Thyroid gland (tissue), 4 donors: ENCODE data around the gene TMEM131. TPM values are rescaled to one million over a fixed set of nuclear protein-coding genes. Genes with fewer than 3 reads are reported as not detected.

Experiments used
- DNase-seq, 2 donors: peaks; one replicate each; pipeline ENCODE4 v3.0.0-alpha.2; 2019
- H3K27ac ChIP-seq, 3 donors: fragments of 200-600 bp; sonication (generic); 1 replicate in 2 of 3; 2 replicates in 1 of 3; pipeline ENCODE4 v1.5.1; 2016 to 2019; ENCODE audit warnings: mild to moderate bottlenecking in 1 of 3, moderate library complexity in 1 of 3
- H3K27me3 ChIP-seq: fragments of 200-600 bp; sonication (generic); one replicate; pipeline ENCODE4 v1.5.1; 2019
- H3K36me3 ChIP-seq, 2 donors: fragments of 200-600 bp; sonication (generic); one replicate each; pipeline ENCODE4 v1.5.1; 2016 to 2019
- H3K4me1 ChIP-seq, 2 donors: fragments of 200-600 bp; sonication (generic); one replicate each; pipeline ENCODE4 v1.5.1; 2017 to 2019
- H3K4me3 ChIP-seq, 3 donors: fragments of 200-600 bp; sonication (generic); replicated peaks in 1 of 3; 1 replicate in 2 of 3; 2 replicates in 1 of 3; pipeline ENCODE4 v1.5.1; 2016; ENCODE audit warnings: mild to moderate bottlenecking in 1 of 3
- H3K9me3 ChIP-seq: fragments of 200-600 bp; sonication (generic); one replicate; pipeline ENCODE4 v1.5.1; 2017
- CTCF ChIP-seq, 6 experiments: fragments of 200-600 bp in 3 of 6; fragments of 450-650 bp in 3 of 6; sonication (generic) in 3 of 6; IDR thresholded peaks; one replicate each; pipeline ENCODE4 v1.5.1; 2016 to 2019; ENCODE audit warnings: antibody characterized with exemption in 6 of 6, mild to moderate bottlenecking in 2 of 6, inconsistent platforms in 1 of 6, moderate library complexity in 1 of 6
- POLR2A ChIP-seq, 2 donors: fragments of 450-650 bp; IDR thresholded peaks; one replicate each; pipeline ENCODE4 v1.6.1; 2017; ENCODE audit warnings: antibody characterized with exemption in 2 of 2, mild to moderate bottlenecking in 2 of 2, moderate library complexity in 1 of 2
- WGBS, 2 donors: methylation state at CpG; one replicate each; pipeline ENCODE4 v1.1.5; 2017; 5-methylcytosine and 5-hydroxymethylcytosine counted together
- intact Hi-C: fragments of 100-400 bp; cut with DNase I; formaldehyde crosslinking; loops from one replicate; pipeline ENCODE4 v1.15.1; 2023
- total RNA-seq, 4 donors: library from RNA; depleted of rRNA; stranded (reverse); fragments of >200 nt; gene quantifications; one replicate each; pipeline ENCODE4 v1.2.3, GENCODE V29; 2016

TMEM131 gene
- total RNA-seq, 4 donors from 2014 or later = 28.6 to 47.0 (median 35.2) TPM

- H3K4me1 ChIP-seq = peaks cover 5 to 18% of the 10 kb centered on the region in 2 donors
- TF ChIP-seq POLR2A (IDR thresholded peaks at IDR 0.05) = no peak
- TF ChIP-seq CTCF (IDR thresholded peaks at IDR 0.05) = no peak
- intact Hi-C loops = no loop called here
- no peaks in the 10 kb centered on the region for H3K27me3 ChIP-seq
- H3K9me3 ChIP-seq = no peaks in the 10 kb centered on the region
- 79 to 84% methylated on average over 3 of the region's 3 CpGs for WGBS, 2 donors
- no peak overlapping the region for H3K27ac ChIP-seq
- H3K36me3 ChIP-seq = peaks cover 6 to 10% of the 10 kb centered on the region in 2 donors
- DNase-seq = no peak
- H3K4me3 ChIP-seq = no peak overlapping the region
Observed at GRCh38 chr2:97769711-97770110, 226.0 kb downstream of the TMEM131 start.

DNA sequence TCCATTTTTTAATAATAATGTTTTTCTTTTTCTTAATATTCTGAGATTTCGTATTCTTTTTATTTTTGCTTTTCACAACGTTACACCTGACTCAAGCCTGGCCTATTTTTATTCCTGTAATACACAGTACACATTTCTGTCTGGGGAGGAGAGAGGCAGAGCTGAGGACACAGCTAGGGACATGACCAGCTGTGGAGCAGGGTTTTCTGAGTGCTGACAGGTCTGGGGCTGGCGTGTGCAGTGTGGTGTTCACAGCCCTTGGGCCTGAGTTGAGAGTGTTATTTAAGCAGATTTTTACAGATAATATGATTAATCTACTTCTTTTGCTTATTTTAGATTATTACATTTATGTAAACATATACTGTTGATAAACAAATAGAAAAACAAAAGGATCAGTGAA is 226.4 kb downstream of the TMEM131 start:
- Histone ChIP-seq H3K27me3 (no peaks in the 10 kb centered on the region), H3K36me3 (peaks cover 6 to 10% of the 10 kb centered on the region in 2 donors), H3K4me3 (no peak overlapping the region), H3K27ac (no peak overlapping the region), H3K4me1 (peaks cover 5 to 18% of the 10 kb centered on the region in 2 donors), H3K9me3 (no peaks in the 10 kb centered on the region)
- WGBS, 2 donors = 95 to 97% methylated on average over 3 of the region's 3 CpGs
- intact Hi-C loops = no loop called here
- no peak for DNase-seq
- TF ChIP-seq POLR2A (IDR thresholded peaks at IDR 0.05) = no peak
- TF ChIP-seq CTCF (IDR thresholded peaks at IDR 0.05) = no peak

DNA sequence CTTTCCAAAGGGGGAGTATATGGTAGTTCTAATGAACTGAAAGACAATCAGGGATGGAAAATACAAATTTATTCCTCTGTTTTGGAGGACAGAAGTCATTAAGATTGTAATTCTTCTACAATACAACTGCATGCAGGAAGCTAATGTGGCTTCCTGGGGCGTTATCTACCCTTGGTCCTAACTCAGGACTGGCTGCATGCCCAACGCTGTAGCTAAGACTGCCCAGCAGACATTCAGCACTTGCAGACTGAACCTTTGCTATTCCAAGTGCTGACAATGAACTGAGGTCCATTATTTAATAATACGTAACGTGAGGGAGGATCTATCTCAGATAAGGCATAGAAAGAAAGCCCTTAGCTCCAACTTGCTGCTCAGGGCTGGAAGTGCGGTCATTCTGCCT is 229.2 kb downstream of the TMEM131 start:
- Histone ChIP-seq H3K4me1 (peaks cover 16 to 23% of the 10 kb centered on the region in 2 donors), H3K27me3 (no peaks in the 10 kb centered on the region), H3K9me3 (no peaks in the 10 kb centered on the region), H3K4me3 (no peak overlapping the region), H3K27ac (peak overlapping the region in 1 of 3 donors; percentile 0), H3K36me3 (no peaks in the 10 kb centered on the region)
- intact Hi-C loops = no loop called here
- TF ChIP-seq CTCF (IDR thresholded peaks at IDR 0.05) (no peak), POLR2A (IDR thresholded peaks at IDR 0.05) (no peak)
- DNase-seq = peak; percentile 30 to 35
- 85 to 88% methylated on average over 5 of the region's 5 CpGs for WGBS, 2 donors

DNA sequence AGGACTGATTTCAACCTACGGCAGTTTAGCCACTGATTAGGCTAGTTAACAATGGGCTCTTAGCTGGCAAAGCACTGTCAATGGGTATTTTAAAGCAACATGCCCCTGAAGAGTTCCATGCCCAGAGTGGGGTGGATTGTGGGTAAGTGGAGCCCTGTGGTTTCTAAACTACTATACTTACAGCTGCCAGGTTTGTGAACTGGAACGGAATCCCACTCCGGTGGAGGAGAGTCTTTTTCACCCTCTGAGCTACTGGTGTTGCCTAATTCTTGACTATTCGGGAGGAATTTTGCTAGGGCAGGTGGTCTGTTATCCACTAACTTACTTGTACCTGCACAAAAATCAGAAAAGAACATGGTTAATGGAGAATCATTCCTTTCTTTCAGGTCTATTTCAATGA is 229.8 kb downstream of the TMEM131 start:
- Histone ChIP-seq H3K4me3 (no peak overlapping the region), H3K4me1 (peaks cover 17 to 29% of the 10 kb centered on the region in 2 donors), H3K36me3 (peaks cover 0 to 5% of the 10 kb centered on the region in 2 donors), H3K9me3 (no peaks in the 10 kb centered on the region), H3K27ac (peak overlapping the region; percentile 0 to 52 (median 2)), H3K27me3 (no peaks in the 10 kb centered on the region)
- TF ChIP-seq POLR2A (IDR thresholded peaks at IDR 0.05) (no peak), CTCF (IDR thresholded peaks at IDR 0.05) (no peak)
- WGBS, 2 donors = 42% methylated on average over 4 of the region's 4 CpGs
- DNase-seq = peak; percentile 76 to 79
- intact Hi-C loops = no loop called here

DNA sequence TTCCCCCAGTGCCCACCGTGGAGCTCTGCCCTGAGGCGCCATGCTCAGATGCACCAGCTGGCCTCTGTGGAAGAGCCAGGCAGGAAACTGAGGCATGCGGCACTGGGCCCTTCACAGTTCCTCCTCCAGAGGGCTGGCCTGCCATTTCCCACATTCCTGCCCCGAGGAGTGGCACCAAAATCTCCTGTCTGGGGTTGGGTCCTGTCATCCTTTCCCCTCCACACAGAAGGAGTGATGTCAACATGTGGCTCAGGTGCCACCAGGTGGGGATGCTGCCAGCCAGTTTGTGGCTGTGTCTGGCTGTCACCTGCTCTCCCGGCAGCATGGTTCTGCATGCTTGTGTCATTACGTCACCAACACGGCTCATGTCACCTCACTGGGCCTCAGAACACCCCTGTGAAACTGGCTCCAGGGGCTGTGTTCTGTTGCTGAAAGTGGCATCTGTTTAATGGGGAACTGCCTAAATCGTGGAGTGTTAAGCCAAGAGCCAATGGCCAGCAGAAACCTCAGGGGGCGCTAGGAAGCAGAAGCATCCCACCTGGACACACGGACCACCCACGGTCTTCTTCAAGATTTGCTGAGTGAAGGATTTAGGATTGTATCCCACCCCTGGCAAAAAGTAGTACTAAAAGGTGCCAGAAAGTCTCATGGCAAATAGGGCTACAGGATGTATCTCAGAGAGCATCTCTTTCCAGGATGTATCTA is 231.0 kb downstream of the TMEM131 start:
- TF ChIP-seq POLR2A (IDR thresholded peaks at IDR 0.05) (no peak), CTCF (IDR thresholded peaks at IDR 0.05) (no peak)
- Histone ChIP-seq H3K36me3 (peaks cover 9 to 14% of the 10 kb centered on the region in 2 donors), H3K27ac (peak overlapping the region in 2 of 3 donors; percentile 2 to 52), H3K4me1 (peaks cover 17 to 29% of the 10 kb centered on the region in 2 donors), H3K4me3 (no peak overlapping the region), H3K9me3 (no peaks in the 10 kb centered on the region), H3K27me3 (no peaks in the 10 kb centered on the region)
- intact Hi-C loops = no loop called here
- DNase-seq = no peak
- WGBS, 2 donors = 90 to 95% methylated on average over 11 of the region's 11 CpGs
